Activated CD8-positive, alpha-beta T cell treated with anti-CD3 and anti-CD28 coated beads for 36 hours (primary cell): ENCODE measurements around the gene TNNI3K. TPM values are rescaled to one million over a fixed set of nuclear protein-coding genes. Genes with fewer than 3 reads are reported as not detected.

Experiments used
- ATAC-seq: fragments of 200-7000 bp; cut with Tn5 transposase; one replicate; pipeline ENCODE4 v1.10.0; 2021; ENCODE audit warnings: mild to moderate bottlenecking, moderate library complexity
- CTCF ChIA-PET: fragments of 350-600 bp; sonication (Branson Sonifier 250); formaldehyde crosslinking; loops from one replicate; lab custom pipeline; 2021; ENCODE audit warnings: antibody characterized with exemption; lab: Charles Lee
- POLR2A ChIA-PET: fragments of 350-600 bp; sonication (Branson Sonifier 250); formaldehyde crosslinking; loops from one replicate; lab custom pipeline; 2021; ENCODE audit warnings: antibody characterized with exemption; lab: Charles Lee
- DNase-seq: peaks from one replicate; pipeline ENCODE4 v3.0.0-alpha.2; 2020
- H3K27ac Mint-ChIP-seq: one replicate; pipeline ENCODE4 v1.8.0; 2021; ENCODE audit warnings: mild to moderate bottlenecking, mixed read lengths
- H3K27me3 Mint-ChIP-seq: one replicate; pipeline ENCODE4 v1.8.0; 2021; ENCODE audit warnings: mixed read lengths
- H3K36me3 Mint-ChIP-seq: one replicate; pipeline ENCODE4 v1.8.0; 2021; ENCODE audit warnings: low read depth, mixed read lengths
- H3K4me1 Mint-ChIP-seq: one replicate; pipeline ENCODE4 v1.8.0; 2021; ENCODE audit warnings: low read depth, mixed read lengths
- H3K4me3 Mint-ChIP-seq: one replicate; pipeline ENCODE4 v1.8.0; 2021; ENCODE audit warnings: mild to moderate bottlenecking, moderate library complexity, mixed read lengths
- H3K9me3 Mint-ChIP-seq: one replicate; pipeline ENCODE4 v1.8.0; 2021; ENCODE audit warnings: mixed read lengths
- intact Hi-C: fragments of 100-400 bp; cut with micrococcal nuclease; formaldehyde crosslinking; loops from one replicate; pipeline ENCODE4 v1.10.0; 2022
- total RNA-seq, 2 experiments: library from RNA; stranded (reverse); gene quantifications; one replicate each; pipeline ENCODE4 v1.2.3, GENCODE V29; 2021
- TF ChIP-seq, protein P1 (sequence below): fragments of 200-600 bp; IDR thresholded peaks from one replicate; pipeline ENCODE4 v1.8.0; 2022; ENCODE audit warnings: antibody characterized with exemption, mild to moderate bottlenecking

Gene TNNI3K
- total RNA-seq, 2 experiments from 2014 or later, result 0.52 TPM; not detected in 1

DNA sequence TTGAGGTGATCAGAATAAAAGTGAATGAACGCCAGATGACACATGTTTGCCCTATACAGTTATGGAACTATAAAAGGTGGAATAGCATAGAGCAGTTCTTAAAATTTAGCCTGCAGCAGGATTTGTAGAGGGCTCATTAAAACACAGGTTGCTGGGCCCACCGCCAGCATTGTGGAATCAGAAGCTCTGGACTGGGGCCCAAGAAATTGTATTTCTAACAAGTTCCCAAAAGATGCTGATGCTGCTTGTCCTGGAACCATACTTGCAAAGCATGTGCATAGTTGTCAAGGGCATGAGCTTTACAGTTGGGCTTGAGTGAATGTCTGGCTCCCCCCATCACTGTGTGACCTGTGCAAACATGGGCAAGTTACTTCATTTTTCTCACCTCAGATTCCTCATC, 314.7 kb downstream of the TNNI3K start:
- ChIA-PET POLR2A (no interaction called here), CTCF (no interaction called here)
- TF ChIP-seq, protein P1, sequence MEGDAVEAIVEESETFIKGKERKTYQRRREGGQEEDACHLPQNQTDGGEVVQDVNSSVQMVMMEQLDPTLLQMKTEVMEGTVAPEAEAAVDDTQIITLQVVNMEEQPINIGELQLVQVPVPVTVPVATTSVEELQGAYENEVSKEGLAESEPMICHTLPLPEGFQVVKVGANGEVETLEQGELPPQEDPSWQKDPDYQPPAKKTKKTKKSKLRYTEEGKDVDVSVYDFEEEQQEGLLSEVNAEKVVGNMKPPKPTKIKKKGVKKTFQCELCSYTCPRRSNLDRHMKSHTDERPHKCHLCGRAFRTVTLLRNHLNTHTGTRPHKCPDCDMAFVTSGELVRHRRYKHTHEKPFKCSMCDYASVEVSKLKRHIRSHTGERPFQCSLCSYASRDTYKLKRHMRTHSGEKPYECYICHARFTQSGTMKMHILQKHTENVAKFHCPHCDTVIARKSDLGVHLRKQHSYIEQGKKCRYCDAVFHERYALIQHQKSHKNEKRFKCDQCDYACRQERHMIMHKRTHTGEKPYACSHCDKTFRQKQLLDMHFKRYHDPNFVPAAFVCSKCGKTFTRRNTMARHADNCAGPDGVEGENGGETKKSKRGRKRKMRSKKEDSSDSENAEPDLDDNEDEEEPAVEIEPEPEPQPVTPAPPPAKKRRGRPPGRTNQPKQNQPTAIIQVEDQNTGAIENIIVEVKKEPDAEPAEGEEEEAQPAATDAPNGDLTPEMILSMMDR, result no peak
- intact Hi-C loops, result no loop called here
- DNase-seq (no peak), ATAC-seq (no peak)
- Mint-ChIP-seq H3K9me3 (no peaks in the 10 kb centered on the region), H3K27me3 (no peaks in the 10 kb centered on the region), H3K4me1 (no peaks in the 10 kb centered on the region), H3K4me3 (no peak overlapping the region), H3K36me3 (no peaks in the 10 kb centered on the region), H3K27ac (no peak overlapping the region)

DNA sequence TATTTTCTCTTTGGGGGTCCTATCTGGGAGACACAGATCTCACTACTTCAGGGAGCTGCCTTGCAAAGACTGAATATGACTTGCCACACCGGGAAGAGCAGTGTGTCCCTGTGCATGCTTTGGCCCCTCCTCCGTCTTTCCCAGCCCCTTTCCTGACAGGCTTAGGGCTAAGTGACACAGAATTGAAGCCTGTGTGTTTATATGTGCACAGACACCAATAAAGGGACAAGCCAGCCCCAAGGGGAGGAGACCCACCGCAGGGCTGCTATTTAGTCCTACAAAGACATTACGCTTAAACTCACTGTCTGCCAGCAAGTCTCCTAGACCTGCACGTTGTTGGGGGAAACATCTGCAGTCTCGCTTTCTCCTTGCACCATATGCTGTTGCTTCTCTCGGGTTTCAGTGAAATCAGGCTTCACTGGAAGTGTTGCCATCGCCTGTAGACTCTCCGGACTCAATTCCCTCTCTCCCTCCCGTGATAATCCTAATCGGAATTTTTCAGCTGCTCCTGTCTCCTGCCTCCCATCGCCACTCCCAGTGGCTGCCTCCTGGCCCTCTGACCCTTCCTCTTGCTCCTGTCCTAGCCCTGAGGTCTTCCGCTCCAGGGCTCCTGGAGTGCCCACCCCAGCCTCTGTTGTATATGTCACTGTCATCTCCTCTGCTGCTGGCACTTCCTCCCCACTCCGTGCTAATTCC, 335.8 kb downstream of the TNNI3K start:
- Mint-ChIP-seq H3K27me3 (peaks cover 2% of the 10 kb centered on the region), H3K4me1 (no peaks in the 10 kb centered on the region), H3K4me3 (no peak overlapping the region), H3K27ac (no peak overlapping the region), H3K36me3 (no peaks in the 10 kb centered on the region), H3K9me3 (no peaks in the 10 kb centered on the region)
- TF ChIP-seq, protein P1, result no peak
- no peak for ATAC-seq
- POLR2A ChIA-PET, result interaction anchor here (0.6 kb wide), 1 partner anchor 11 kb away, joined by 3 read pairs; no protein-coding TSS in a partner anchor
- no peak for DNase-seq
- intact Hi-C loops, result no loop called here
- CTCF ChIA-PET, result no interaction called here

DNA sequence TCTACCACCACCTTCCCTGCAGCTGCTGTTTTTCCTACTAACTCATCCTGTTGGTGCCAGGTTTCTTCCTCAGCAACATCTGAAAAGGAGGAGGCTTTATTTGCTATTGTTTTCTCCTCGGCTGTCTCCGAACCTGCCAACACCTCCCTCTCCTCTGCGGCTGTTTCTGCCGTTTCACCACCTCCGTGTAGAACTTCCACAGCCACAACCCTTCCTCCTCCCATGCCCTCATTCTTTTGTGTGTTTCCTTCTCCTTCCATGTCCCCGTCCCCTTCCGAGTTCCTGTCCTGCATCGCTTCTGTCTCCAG, 336.3 kb downstream of the TNNI3K start:
- Mint-ChIP-seq H3K27me3 (peaks cover 2% of the 10 kb centered on the region), H3K4me1 (no peaks in the 10 kb centered on the region), H3K4me3 (no peak overlapping the region), H3K27ac (no peak overlapping the region), H3K9me3 (no peaks in the 10 kb centered on the region), H3K36me3 (no peaks in the 10 kb centered on the region)
- ATAC-seq (no peak), DNase-seq (no peak)
- TF ChIP-seq, protein P1, result no peak
- CTCF ChIA-PET, result no interaction called here
- intact Hi-C loops, result no loop called here
- POLR2A ChIA-PET, result interaction anchor here (0.6 kb wide), 1 partner anchor 11 kb away, joined by 3 read pairs; no protein-coding TSS in a partner anchor

DNA sequence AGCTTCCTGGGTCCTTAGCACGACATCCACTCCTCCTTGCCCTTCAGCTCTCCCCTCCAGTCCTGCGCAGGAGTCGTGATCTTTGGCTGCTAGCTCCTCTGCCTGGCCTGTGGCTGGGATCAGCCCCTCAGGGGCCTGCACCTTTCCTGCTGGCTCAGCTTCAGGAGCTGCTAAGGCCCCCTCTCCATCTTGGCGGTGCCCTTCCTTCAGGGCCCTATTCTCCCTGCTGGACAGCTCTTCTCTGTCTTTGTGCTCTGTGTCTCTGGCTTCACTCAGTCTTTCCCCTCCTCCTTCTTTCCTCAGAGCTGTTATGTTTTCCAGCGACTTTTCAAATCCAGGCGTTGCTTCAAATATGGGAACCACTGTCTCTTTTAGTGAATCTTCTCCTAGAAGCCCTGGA, 336.7 kb downstream of the TNNI3K start:
- no peak overlapping the region for H3K27ac Mint-ChIP-seq
- ChIA-PET POLR2A (no interaction called here), CTCF (no interaction called here)
- DNase-seq (no peak), ATAC-seq (no peak)
- TF ChIP-seq, protein P1, result no peak
- no peaks in the 10 kb centered on the region for H3K9me3 Mint-ChIP-seq
- no peak overlapping the region for H3K4me3 Mint-ChIP-seq
- H3K27me3 Mint-ChIP-seq, result peaks cover 2% of the 10 kb centered on the region
- intact Hi-C loops, result no loop called here
- H3K36me3 Mint-ChIP-seq, result no peaks in the 10 kb centered on the region
- H3K4me1 Mint-ChIP-seq, result no peaks in the 10 kb centered on the region

DNA sequence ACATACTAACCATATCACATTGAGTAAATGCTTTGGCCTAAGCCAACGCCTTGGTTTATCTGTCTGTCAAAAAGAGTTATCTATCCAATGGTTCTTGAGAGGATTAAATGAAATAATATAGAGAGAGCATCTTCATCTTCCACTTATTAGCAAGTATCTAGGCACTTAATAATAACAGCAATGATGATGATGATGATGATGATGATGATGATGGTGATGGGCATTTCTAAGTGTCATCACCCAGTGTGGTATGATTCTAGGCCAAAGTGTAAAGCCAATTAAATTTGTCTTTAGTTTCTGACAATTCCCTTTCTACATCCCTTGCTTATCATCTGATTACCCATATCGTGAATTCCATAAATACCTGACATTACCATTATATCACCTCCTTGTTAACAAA, 342.9 kb downstream of the TNNI3K start:
- Mint-ChIP-seq H3K9me3 (no peaks in the 10 kb centered on the region), H3K4me1 (no peaks in the 10 kb centered on the region), H3K36me3 (no peaks in the 10 kb centered on the region), H3K27me3 (peaks cover 2% of the 10 kb centered on the region), H3K27ac (no peak overlapping the region), H3K4me3 (no peak overlapping the region)
- DNase-seq, result no peak
- ChIA-PET CTCF (no interaction called here), POLR2A (no interaction called here)
- intact Hi-C loops, result no loop called here
- TF ChIP-seq, protein P1, result no peak
- no peak for ATAC-seq
